CD4-positive, alpha-beta T cell treated with Interleukin-12 subunit alpha and Interleukin-12 subunit beta, for 1 hour (primary cell): ENCODE results near the gene SLC6A3.
"Not testable (repeated sequence)": the region's sequence is repeated elsewhere in the genome, so short reads cannot be mapped to it uniquely, and the experiment has no call there.

Source experiments
- DNase-seq: peaks from one replicate; pipeline ENCODE4 v3.0.0-alpha.2; 2020

The SLC6A3 gene

DNA sequence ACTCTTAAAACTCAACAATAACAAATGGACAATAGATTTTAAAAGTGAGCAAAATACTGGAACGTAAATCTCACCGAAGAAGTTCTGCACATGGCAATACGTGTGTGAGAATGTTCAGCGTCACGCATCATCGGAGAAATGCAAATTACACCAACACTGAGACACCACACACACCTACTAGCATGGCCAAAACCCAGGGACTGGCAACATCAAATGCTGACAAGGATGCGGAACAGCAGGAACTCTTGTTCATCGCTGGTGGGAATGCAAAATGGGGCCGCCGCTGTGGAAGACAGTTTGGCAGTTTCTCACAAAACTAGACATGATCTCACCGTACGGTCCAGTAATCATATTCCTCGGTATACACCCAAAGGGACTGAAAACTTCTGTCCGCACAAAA is 78.7 kb downstream of the SLC6A3 start:
- DNase-seq: no peak

DNA sequence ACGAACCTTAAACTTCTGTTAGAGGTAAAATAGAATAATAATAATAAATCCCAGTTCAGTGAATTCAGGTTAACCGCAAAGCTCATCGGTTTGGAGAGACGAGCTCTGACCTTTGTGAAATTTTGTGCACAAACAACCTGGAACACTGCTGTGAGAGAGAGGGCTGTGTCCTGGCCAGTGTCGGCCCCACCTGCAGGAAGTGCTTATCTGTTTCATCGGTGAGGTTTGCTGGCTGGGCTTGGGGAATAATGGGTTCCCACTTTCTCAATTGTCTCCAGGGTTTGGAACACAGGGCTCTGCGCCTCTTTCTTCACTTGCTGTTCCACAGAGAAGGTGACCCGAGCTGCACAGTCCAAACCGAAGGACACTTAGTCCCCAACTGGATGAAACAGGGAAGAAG is 81.0 kb downstream of the SLC6A3 start:
- no peak for DNase-seq

DNA sequence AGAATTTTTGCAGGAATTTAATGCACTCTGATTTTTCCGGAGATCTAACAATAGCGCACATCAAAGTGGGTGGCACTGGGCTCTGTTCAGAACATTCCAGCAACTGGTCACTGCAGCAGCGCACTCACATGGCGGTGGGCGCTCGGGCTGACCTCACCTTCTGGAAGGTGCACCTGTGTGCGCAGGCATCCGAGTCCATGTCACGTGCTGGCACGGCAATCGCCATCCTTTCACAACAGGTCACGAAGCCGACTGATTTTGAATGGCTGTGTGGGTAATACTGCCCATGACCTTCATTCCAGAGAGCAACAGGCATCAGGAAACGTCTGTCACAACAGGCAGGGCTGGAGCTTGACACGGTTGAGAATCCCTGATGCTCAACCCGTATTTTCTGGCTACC is 81.7 kb downstream of the SLC6A3 start:
- DNase-seq: no peak

DNA sequence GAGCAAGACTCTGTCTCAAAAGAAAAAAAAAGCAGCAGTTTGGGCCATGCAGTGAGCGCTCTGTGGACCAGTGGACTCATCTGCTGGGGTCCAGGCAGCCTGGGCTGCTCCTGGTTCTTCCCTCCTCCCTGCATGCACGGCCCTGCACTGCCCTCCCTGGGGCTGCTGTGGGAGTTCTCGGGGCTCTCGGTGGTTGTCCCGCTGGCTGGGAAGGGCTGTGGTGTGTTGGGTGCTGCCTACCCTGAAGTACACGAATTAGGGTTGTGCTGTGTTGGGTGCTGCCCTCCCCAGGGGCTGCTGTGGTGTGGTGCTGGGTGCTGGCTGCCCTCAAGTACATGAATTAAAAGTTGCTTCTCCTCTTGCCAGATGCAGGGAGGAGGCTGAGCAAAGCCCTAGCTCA is 82.1 kb downstream of the SLC6A3 start:
- no peak for DNase-seq

DNA sequence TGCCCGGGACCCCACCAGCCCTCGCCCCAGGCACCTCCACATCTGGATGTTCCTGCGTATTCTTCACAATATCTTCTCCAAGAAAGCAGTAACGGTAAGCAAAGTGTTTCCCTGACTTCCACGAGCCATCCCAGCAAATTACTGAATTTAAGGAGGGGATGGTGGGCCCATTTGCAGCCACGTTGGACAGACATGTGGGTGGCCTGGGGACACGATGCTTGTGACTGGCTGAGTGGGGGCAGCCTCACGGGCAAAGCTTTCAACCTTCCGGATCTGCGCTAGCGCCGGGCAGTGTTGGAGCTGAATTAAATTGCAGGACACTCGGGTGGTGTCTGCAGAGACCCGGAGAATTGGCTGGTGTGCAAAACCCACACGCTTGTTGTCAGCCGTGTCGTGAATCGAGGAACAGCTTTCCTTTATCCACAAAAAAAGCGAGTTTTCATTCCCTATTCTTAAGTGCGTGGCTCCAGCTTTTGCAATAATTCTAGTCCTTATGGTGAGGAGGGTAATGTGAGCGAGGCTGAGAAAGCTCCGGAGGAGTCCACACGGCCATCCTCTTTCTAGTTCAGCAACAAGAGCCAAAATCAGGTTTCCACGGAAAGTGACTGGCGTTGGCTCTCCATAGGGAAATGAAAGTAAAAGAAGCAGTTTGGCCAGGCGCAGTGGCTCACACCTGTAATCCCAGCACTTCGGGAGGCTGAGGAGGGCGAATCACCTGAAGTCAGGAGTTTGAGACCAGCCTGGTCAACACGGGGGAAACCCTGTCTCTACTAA is 82.8 kb downstream of the SLC6A3 start:
- DNase-seq: no peak

DNA sequence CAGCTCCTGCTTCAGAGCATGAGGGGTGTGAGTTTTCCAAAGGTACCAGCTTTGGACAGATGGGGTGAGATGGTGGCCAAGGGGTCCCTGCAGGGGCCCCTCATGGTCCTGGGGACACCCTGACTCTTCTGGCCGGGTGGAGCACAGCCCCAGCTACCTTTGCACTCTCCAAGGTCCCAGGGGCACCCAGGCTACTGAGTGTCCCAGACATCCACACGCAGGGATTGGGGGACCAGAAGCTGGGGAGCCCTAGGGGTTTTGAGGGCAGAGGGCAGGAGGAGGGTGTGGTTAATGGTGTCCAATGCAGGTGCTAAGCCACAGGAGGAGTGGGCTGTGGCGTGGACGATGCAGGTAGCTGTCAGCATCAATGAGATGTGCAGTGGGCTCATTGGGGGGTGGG is 84.4 kb downstream of the SLC6A3 start:
- no peak for DNase-seq

DNA sequence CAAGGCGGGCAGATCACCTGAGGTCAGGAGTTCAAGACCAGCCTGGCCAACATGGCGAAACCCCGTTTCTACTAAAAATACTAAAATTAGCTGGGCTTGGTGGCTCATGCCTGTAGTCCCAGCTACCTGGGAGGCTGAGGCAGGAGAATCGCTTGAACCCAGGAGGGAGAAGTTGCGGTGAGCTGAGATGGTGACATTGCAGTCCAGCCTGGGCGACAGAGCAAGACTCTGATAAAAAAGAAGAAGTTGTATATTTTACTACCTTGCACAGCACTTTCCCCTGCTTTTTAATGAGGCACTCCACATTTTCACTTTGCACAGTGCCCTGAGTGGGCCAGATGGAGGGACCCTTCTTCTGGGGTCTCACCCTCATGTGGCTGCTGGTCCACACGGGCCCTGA is 84.9 kb downstream of the SLC6A3 start:
- DNase-seq: not testable (repeated sequence)

DNA sequence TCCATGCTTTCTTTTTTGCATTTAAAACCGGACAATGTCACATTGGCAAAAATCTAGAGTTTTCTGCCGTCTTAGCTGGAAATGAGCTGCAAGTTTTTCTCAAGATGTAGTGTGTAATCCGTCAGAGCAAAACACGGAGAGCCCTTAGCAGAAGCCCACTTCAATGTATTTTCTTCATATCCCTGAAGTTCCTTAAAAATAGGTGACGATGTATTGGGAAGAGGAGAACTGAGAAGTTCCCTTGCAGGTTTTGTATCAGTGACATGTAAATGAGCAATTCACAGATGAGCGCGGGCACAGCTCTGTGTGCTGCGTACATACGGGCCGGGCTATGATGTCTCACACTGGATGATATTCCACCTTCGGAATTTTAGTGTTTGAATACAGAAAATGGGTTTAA is 85.5 kb downstream of the SLC6A3 start:
- no peak for DNase-seq

DNA sequence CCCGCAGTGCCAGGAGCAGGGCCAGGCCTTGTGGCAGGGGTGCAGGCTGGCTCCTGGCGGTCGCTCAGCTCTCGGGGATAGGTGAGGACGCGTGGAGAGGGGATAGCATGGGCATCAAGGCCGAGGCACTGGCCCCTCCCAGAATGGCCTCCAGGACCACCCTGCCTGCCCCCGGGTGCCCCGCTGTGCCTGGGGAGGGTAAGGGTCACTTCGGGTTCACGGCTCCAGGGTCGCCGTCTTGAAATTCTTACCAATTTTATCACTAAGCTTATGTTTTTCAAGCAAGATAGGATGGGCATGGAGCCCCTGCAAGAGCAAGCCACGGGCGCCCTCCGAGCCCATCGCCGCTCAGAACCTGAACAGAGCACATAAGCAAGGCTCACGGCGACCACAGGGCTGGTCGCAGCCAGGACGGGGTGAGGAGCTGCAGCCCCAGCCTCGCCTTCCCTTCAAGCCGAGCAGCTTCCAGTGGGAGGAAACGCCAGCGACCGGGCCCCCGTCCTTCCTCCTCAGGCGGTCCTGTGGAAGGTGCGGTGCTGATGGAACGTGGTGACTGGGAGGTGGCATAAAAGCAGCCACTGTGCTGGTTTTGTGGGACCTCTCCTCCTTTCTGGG is 86.1 kb downstream of the SLC6A3 start:
- no peak for DNase-seq

DNA sequence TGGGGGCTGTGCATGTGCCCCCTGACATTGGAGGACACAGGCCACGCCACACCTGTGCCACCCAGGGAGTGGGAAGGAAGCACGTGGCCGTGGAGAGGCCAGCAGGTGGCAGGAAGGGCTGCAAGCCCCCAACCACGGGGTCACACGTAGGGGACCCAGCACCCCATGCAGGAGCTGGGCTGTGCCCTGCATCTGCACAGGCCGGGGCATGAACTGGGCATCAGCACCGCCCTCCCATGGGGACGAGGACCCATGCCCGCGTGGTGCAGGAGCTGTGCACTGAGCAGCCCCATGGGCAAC is 86.6 kb downstream of the SLC6A3 start:
- DNase-seq: no peak

DNA sequence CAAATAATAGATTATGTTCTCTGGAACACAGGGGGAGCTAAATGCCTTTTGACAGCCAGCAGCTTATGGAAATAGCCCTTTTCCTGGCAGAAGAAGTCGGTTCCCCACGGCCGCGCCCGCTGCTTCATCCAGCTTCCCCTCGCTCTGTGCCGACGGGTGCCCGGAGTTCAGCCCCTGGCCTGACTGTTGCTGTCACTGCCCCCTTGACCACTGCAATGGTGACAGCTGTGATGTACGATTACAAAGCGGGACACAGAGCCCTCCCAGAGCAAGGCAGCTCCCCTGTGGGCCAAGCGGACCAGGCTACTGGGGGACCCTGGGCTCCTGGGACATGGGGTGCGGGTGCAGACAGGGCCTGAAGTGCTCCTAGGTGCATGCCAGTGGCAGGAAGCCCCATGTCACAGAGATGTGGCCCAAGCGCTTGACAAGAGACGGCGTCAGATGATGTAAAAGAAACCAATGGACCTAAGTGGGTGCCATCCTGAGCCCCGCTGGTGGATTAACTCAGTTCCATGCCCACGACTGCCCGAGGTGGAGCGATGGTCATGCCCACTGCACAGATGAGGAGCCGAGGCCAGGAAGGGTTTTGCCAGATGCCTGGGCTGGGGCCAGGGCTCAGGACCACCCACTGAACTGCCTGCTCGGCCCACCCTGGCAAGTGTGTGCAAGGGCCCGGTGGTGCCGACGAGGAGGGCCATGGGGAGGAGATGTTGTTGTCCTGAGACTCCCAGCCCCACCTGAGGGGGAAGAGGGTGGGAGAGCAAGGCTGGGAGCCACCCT is 87.1 kb downstream of the SLC6A3 start:
- no peak for DNase-seq

DNA sequence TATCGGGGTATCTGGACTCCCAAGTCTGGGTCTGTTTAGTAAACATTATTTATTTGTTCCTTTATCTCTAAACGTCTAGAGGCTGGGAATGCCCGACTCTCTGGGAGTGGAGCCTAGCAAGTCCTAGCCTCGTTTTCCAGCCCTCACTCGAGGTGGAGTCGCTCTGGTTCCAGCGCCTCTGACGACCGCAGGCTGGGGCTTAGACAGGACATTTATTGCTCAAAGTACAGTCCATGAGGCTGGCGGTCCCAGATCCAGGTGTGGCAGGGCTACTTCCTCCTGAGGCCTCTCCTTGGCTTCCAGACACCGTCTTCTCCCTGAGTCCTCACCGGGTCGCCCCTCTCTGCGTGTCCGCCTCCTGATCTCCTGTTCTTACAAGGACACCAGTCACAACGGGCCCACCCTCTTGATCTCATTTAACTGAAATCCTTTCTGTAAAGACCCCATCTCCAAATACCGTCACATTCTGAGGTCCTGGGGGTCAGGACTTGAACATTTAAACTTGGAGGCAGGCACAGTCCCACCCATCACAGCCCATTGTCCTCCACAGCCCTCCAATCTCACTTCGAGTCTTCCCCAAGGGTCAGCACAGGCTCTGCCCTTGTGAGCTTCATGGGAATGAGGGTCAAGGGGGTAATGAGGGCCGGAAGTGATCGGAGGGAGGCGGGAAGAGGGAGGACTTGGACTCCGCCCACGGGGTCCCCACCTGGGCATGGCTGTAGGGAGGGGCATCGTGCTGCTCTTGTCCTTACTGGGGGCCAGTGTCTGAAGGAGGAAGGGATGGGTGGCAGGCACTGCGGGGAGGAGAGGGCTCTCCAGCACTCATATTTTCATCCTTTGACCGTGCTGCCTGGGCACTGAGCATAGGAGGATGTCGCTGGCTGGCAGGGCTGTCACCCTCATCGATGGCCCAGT is 88.1 kb downstream of the SLC6A3 start:
- DNase-seq: no peak

DNA sequence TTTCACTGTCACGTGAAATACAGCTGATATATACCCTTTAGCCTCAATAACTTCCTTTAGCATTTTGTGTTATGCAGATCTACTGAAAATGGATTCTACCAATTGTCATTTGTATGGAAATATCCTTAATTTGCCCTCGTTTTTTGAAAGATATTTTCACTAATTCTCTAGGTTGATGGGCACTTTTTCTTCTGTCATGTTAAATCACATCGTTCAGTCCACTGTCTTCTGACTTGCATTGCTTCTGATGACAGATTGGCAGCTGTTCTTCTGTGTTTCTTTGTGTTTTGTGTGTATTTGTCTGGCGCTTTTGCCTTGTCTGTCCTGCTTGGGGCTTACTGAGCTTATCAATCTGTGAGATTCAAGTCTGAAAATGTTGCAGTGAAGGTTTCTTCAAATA is 90.7 kb downstream of the SLC6A3 start:
- no peak for DNase-seq

DNA sequence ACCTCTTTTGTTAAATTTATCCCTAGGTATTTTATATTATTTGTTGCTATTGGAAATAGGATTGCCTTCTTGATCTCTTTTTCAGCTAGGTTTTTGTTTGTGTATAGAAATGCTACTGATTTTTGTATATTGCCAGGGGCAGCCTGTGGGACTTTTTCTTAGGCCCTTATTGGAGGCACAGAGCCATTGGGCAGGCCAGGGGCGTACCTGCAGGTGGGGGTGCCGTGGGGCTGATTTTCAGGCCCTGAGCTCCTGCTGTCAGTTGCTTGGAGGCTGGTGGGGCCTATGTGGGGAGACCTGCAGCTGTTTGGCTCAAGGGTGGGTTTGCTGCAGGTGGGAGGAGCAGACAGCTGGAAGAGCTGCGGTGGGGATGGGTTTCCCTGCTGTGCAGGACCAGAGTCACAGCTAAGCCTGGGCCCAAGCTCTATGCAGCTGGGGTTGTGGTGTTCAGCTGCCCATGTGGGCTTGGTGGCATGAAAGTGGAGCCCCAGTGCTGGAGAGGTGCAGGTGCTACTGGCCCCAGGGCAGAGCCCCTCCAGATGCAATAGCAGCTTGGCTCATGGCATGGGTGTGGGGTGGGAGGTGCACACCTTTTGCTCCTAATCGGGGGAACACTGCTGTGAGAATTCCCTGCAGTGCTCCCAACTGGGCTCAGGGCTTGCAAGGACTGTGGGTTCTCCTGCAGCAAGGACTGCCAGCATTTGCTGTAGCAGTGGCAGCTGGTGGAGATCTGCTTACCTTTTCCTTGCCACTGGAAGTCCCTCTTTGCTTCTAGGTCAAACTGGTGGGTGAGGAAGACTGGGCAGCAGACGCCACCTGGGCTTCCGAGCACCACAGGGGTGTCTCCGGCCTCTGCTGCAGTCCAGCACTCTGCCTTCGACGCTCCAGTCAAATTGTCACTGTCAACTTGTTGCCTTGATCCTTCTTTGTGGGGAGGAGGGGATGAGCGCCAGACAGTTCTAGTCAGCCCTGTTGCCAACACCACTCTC is 92.7 kb downstream of the SLC6A3 start:
- DNase-seq: no peak

DNA sequence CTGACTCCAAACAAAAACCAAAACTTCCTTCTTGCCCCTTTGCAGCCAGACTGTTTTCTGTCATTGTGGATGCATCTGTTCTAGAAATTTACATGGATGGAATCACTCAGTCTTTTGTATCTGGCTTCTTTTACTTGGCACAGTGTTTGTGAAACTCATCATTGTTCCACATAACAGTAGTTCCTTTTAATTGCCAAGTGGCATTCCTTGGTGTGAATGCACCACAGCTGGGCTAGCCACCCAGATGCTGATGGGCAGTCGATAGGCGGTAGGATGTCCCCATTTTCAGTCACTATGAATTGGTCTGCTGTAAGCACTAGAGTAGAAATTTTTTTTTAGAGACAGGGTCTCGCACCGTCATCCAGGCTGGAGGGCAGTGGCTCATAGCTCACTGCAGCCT is 94.1 kb downstream of the SLC6A3 start:
- DNase-seq: no peak

DNA sequence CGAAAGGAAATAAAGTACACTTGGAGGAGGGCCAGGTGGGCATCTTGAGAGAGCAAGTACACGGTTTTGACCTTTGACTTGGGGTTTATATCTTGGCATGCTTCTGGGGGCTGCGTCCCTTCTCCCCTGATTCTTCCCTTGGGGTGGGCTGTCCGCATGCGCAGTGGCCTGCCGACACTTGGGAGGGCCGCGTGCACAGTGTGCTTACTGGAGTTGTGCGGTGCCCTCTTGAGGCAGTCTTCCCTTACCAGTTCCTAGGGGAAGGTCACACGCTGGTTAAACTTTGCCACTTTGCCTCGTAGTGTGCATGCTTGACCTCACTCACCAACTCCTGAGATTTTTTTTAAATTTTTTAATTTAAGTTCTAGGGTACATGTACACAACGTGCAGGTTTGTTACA is 96.0 kb downstream of the SLC6A3 start:
- DNase-seq: no peak

DNA sequence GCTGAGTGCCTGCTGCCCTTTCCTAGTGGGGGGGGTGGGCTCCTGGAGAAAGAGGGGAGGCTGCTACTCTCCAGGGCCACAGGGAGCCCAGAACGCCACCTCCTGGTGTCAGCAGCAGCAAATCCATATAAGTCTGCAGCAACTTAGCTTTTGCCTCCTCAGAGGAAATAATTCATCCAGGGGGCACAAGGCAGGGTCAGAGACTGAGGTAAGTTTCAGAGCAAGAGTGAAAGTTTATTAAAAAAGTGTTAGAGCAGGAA is 96.3 kb downstream of the SLC6A3 start:
- DNase-seq: no peak

DNA sequence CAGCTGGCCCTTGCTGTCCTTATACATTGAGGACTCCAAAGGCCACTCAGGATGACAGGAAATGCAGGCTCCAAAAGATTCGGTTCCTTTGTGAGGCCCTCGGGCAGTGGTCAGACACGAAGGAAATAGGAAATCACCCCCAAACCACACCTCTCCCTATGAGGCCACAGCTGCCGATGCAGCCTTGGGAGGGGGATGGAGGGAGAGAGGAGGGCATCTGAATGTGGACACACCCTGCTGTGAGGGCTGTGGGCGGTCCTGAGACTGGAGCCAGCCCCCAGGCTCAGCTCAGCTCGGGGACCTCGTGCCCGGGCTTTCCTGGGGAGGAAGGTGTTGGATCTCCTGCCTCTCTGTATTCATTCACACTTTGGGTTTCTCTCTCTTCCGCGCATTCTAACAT is 97.7 kb downstream of the SLC6A3 start:
- DNase-seq: no peak

DNA sequence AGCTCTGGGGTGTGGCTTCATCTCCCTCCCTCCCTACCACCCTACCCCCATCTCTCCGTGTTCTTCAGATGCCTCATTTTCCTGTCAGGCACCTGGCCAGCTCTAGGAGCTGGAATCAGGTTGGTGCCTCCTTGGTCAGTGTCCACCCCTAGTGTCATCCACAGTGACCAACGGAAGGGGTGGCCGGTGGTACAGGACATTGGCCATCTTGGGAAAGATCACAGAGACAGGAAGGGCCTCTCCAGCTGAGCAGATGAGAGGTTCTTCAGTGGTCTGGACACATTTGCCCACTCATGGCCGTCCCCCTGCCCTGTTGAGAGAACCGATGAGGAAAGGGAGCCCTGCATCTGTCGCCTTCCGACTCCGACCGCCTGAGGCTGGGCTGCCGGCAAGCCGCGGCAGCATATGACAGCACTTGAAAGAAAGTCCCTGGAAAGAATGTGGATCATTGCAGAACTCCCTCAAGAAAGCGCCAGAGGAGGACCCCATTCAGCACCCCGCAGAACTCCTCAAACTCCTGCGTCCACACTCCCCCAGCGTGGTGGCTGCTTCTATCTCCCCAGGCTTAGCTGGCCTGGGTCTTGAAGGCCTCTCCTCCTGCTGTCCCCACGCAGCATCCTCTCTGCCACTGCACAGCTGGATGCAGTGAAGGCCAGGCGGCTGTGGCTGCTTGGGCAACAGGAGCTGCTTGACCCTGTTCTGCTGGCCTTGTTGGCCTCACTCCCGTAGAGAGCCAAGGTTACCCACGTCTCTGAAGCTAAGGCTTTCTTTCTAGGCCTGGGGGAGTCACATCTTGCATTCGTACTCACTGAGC is 98.4 kb downstream of the SLC6A3 start:
- DNase-seq: no peak

DNA sequence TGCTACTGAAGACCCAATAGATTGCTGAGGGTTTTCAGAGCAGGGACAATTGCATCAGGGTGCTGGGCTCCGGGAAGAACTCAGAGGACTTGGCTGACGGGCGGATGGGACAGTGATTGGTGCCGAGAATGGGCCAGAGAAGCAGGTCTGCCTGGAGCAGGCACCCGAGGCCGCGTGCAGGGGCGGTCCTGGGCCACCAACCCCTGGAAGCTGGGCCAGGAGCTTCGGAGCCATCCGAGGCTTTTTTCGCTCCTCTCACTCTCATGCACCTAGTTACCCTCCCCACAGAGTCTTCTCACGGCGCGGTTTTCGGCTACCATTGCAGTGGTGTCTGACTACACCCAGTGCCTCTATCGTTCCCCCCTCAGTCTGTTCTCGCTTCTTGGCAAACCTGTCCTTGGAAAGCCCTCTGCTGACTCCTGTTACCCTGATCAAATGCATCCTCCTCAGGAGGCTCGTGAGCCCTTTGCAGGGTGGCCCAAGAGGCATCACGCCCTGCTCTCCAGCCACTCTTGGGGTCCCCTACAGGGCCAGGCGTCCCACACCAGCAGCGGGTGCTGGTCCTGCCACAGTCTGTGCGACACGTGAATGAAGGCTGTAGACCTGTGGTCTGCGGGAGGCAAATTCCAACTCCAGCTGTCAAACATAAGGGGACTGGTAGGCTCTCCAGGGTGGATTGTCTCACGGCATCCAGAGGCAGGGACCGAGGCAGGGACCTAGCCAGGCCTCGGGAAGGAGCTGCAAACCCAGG is 99.2 kb downstream of the SLC6A3 start:
- DNase-seq: no peak
